IMR-90 (cell line): ENCODE measurements around the gene PAFAH1B2.

Source experiments
- BHLHE40 ChIP-seq: fragments of 150-350 bp; IDR thresholded peaks from 2 replicates; pipeline ENCODE4 v1.6.1; 2016; ENCODE audit warnings: mild to moderate bottlenecking, low read depth, low read length
- CHD1 ChIP-seq: IDR thresholded peaks from 2 replicates; pipeline ENCODE4 v1.6.1; 2012; ENCODE audit warnings: low read depth, low read length, improper control_type of control experiment
- CTCF ChIP-seq: conservative IDR thresholded peaks from 2 replicates; pipeline ENCODE4 v1.5.1; 2012; ENCODE audit warnings: mild to moderate bottlenecking, low read depth, low read length, improper control_type of control experiment
- ELK1 ChIP-seq: fragments of 150-350 bp; IDR thresholded peaks from 2 replicates; pipeline ENCODE4 v1.6.1; 2016; ENCODE audit warnings: low read depth, mild to moderate bottlenecking, low read length, moderate library complexity, borderline replicate concordance
- MAZ ChIP-seq: IDR thresholded peaks from 2 replicates; pipeline ENCODE4 v1.6.1; 2012; ENCODE audit warnings: low read depth, mild to moderate bottlenecking, low read length, improper control_type of control experiment, moderate library complexity, borderline replicate concordance
- RAD21 ChIP-seq: IDR thresholded peaks from 2 replicates; pipeline ENCODE4 v1.6.1; 2012; ENCODE audit warnings: low read length, improper control_type of control experiment
- SMC3 ChIP-seq: fragments of 150-350 bp; IDR thresholded peaks from 2 replicates; pipeline ENCODE4 v1.6.1; 2016; ENCODE audit warnings: low read depth, mild to moderate bottlenecking, antibody characterized with exemption, low read length, moderate library complexity
- USF2 ChIP-seq: fragments of 150-350 bp; IDR thresholded peaks from 2 replicates; pipeline ENCODE4 v1.6.1; 2017; ENCODE audit warnings: mild to moderate bottlenecking, antibody characterized with exemption, low read length, low read depth

GRCh38 chr11:117180020-117180419 is 35.9 kb downstream of the PAFAH1B2 start:
- TF ChIP-seq CTCF (no peak), CHD1 (no peak), ELK1 (no peak), MAZ (no peak), USF2 (no peak), RAD21 (no peak), BHLHE40 (no peak), SMC3 (no peak)
